GM10266 (cell line): ENCODE results near the gene TDRD1.

Source experiments
- DNase-seq: peaks from one replicate; pipeline ENCODE4 v3.0.0; 2012; ENCODE audit errors: extremely low spot score
- TF ChIP-seq, protein P1 (sequence below): IDR thresholded peaks from 2 replicates; pipeline ENCODE4 v1.5.1; 2012; ENCODE audit warnings: mild to moderate bottlenecking, low read depth; ENCODE audit not compliant: control insufficient read depth, insufficient read depth; ENCODE audit errors: missing control alignments

The TDRD1 gene

DNA sequence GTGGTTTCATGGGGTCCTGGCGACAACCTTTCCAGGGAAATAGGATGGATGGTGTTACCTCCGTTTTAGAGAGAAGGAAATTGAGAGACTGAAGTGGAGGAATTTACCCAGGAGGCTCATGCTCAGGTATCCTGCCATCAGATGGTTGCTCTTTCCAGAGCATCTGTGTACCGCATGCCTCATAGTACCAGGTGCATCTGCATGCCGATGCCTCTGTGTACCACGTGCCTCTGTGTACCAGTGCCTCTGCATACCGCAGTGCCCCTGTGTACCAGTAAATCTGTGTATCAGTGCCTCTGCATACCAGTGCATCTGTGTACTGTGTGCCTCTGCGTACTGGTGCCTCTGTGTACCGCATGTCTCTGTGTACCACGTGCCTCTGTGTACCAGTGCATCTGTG, 63.1 kb downstream of the TDRD1 start:
- TF ChIP-seq, protein P1, sequence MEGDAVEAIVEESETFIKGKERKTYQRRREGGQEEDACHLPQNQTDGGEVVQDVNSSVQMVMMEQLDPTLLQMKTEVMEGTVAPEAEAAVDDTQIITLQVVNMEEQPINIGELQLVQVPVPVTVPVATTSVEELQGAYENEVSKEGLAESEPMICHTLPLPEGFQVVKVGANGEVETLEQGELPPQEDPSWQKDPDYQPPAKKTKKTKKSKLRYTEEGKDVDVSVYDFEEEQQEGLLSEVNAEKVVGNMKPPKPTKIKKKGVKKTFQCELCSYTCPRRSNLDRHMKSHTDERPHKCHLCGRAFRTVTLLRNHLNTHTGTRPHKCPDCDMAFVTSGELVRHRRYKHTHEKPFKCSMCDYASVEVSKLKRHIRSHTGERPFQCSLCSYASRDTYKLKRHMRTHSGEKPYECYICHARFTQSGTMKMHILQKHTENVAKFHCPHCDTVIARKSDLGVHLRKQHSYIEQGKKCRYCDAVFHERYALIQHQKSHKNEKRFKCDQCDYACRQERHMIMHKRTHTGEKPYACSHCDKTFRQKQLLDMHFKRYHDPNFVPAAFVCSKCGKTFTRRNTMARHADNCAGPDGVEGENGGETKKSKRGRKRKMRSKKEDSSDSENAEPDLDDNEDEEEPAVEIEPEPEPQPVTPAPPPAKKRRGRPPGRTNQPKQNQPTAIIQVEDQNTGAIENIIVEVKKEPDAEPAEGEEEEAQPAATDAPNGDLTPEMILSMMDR: no peak
- no peak for DNase-seq

DNA sequence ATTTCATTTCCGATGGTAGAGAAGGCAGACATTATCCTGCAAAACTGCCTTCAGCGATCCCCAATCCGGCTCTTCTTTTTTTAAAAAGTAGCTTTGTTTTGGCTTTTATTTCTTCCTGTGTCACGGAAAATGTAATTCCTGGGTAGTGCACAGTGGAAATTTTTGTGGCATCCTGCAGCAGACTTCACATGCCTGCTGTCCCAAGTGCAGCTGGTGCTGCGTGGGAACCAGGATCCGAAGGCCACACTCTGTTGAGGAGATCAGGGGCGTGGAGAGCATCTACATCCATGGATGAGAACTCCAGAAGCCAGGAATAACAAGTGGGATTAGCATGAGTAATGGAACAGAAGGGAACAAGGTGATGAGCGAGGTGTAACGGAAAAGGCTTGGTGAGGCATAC, 64.5 kb downstream of the TDRD1 start:
- DNase-seq: no peak
- TF ChIP-seq, protein P1: no peak

DNA sequence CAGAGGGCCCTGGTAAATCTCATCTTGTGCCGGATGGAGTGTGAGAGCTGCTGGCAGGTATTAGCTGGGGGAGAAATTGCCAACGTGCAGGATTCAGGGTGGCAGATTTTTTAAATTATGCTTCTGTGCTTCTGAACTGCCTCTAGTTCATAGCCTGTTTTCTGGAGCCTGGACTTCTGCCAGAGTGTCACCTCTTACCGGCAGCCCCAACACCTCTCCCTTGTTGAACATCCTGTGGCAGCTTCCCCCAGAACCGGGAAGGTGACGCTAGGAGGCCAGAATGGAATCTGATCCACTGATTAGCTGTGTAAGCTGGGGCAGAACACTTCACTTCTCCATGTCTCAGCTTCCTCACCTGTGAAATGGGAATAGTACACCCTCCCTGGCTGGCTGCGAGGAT, 65.0 kb downstream of the TDRD1 start:
- TF ChIP-seq, protein P1: no peak
- DNase-seq: no peak

DNA sequence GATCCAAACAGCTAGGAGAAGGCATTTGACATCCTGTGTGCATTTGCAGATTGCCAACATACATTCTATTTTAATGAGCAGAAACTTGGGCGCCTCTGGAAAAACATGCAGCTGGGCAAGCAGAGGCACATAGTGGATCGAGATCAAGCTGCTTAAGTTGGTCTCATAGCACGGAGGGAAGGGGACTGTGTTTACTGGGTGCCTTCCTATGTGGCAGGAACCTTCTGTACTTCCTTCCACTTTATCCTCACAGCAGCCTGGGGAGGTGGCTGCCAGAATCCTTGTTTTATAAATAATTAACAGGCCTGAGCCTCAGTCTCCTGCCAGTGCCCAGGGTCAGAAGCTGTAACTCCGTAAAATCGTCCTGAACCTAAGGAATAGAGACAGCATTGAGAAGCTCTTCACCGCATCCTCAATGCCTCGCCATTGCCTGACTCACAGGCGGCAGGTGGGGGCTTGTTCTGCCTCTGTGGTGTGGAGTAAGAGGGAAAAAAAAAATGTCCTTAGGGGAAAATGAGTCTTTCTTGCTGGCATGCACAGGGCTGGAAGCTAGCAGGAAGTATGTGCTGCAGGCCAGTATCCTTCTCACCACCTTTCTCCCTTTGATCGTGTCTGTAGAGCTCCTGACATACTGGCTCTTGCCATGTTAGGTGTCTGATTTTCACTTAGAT, 66.1 kb downstream of the TDRD1 start:
- TF ChIP-seq, protein P1: no peak
- DNase-seq: no peak

DNA sequence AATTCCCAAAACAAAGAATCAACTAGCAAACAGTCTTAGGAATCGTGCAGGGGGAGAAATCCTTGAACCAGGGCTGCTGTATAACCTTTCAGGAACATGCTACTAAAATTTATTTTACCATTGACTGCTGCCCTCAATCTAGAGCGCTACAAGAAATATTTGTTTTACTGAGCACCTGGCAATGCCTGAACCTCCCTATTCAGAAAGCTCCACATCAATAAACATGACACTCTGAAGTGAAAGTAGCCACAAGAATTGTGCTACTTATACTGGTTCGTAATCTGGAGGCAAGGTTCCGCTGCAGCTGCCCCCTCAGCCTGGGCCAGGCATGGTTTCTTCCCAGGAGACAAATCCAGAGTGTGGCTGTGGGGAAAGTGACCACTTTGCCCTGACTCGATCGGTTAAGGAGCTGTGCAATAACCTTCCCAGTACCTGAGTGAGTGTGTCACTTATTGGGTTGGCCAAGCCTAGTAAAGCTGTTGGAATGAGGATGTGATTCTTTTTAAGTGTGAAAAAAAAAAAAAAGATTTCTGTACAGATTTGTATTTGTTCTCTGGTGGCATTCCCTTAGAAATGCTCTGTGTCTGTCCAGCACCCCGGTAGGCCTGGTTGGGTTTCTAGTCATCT, 67.6 kb downstream of the TDRD1 start:
- TF ChIP-seq, protein P1: no peak
- DNase-seq: no peak

DNA sequence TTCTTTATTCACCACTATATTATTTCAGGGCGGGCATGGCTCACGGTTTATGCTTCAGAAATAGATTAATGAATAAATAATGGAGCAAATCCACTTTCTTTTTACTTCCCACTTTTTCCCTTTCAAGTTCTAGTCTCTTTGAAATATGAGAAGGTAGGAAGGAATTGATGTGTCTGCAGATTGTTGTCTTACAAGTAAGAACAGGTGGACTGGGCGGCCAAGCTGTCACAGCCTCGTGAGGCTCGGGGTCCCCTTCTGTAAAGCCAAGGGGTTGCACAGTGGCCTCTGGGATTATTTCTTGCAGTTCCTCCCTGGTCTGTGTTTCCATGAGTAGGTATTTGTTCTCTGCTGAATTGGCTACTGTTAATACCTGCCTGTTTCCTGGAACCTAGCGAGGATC, 71.1 kb downstream of the TDRD1 start:
- TF ChIP-seq, protein P1: no peak
- no peak for DNase-seq

DNA sequence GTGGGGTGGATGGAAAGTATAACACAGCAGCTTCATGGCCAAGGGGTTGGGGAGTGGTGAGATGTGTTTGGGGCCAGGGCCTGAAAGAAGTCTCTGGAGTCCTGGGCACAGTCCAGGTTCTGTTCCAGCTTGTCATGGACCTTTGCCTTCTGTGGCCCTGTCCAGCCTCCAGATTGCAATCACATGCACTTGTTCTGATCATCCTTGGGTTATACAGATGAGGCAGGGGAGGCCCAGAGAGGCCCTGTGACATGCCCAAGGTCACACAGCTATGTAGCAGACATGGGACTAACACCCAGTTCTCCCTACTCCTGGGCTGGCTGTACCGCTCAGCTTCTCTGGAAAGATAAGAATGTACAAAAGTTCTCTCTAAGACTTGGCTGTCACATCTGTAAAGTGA, 71.6 kb downstream of the TDRD1 start:
- TF ChIP-seq, protein P1: no peak
- no peak for DNase-seq
